Parathyroid adenoma (tissue), 2 donors: ENCODE data around the gene PTPRS.

Experiments
- H2AFZ ChIP-seq: fragments of 300-600 bp; sonication (generic); one replicate; pipeline ENCODE4 v1.7.0; 2017; ENCODE audit warnings: antibody characterized with exemption, mild to moderate bottlenecking
- H3K27ac ChIP-seq: fragments of 300-600 bp; sonication (generic); one replicate; pipeline ENCODE4 v1.7.0; 2017
- H3K27me3 ChIP-seq: fragments of 300-600 bp; sonication (generic); one replicate; pipeline ENCODE4 v1.7.0; 2017; ENCODE audit warnings: low read length; ENCODE audit not compliant: control insufficient read depth, insufficient read depth
- H3K36me3 ChIP-seq: fragments of 300-600 bp; sonication (generic); one replicate; pipeline ENCODE4 v1.7.0; 2017; ENCODE audit warnings: low read length; ENCODE audit not compliant: control insufficient read depth, insufficient read depth
- H3K4me1 ChIP-seq: fragments of 300-600 bp; sonication (generic); one replicate; pipeline ENCODE4 v1.7.0; 2017; ENCODE audit warnings: control low read depth
- H3K4me2 ChIP-seq: fragments of 300-600 bp; sonication (generic); one replicate; pipeline ENCODE4 v1.7.0; 2017; ENCODE audit warnings: low read length
- H3K4me3 ChIP-seq: fragments of 300-600 bp; sonication (generic); one replicate; pipeline ENCODE4 v1.7.0; 2017; ENCODE audit warnings: low read depth, low read length
- H3K79me2 ChIP-seq: fragments of 300-600 bp; sonication (generic); one replicate; pipeline ENCODE4 v1.7.0; 2017; ENCODE audit warnings: control low read depth
- H3K9ac ChIP-seq: fragments of 300-600 bp; sonication (generic); one replicate; pipeline ENCODE4 v1.7.0; 2017; ENCODE audit warnings: mild to moderate bottlenecking
- H3K9me3 ChIP-seq: fragments of 300-600 bp; sonication (generic); one replicate; pipeline ENCODE4 v1.7.0; 2017; ENCODE audit warnings: low read length; ENCODE audit not compliant: control insufficient read depth
- TF ChIP-seq, protein P1 (sequence below): fragments of 300-600 bp; sonication (generic); IDR thresholded peaks from one replicate; pipeline ENCODE4 v1.7.0; 2017; ENCODE audit warnings: antibody characterized with exemption, mild to moderate bottlenecking
- donor health status: primary hyperparathyroidism.

PTPRS gene

DNA sequence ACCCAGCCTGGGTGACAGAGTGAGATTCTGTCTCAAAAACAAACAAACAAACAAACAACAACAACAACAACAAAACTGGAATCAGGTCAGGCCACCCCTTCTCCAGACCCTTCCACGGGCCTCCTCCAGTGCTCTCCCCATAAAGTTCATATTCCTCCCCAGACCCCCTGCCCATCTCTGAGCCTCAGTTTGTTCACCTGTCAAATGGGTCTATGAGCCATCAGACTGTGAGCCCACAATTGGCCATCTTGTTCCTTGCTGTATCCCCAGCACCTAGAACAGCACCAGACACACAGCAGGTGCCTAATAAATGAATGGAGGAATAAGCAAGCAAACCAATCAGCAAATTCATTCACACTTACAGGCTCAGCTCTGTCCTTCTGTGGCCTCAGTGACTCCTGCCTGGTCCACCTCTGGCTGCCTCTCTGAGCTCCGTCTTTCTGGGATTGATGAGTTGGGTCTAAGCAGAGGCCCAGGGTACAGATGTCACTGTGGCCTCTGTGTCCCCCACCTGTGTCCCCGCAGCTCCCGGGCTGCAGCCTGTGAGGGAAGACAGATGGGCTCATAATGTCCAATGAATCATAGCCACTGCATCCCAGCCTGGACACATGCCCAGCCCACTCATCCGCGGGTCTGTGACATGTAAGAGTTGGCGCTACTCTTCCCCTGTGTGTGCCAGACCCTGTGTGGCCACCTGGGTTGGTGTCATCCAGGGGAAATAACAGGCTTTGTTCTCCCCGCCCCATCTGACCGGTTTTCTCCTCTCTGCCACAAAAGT is 19.6 kb upstream of the PTPRS start:
- Histone ChIP-seq H3K4me2 (no peak overlapping the region), H3K9me3 (no peaks in the 10 kb centered on the region), H3K4me1 (no peaks in the 10 kb centered on the region), H3K4me3 (no peak overlapping the region), H3K9ac (no peak overlapping the region), H3K27me3 (peaks cover 2% of the 10 kb centered on the region), H3K27ac (no peak overlapping the region), H3K36me3 (no peaks in the 10 kb centered on the region), H2AFZ (no peak overlapping the region), H3K79me2 (no peaks in the 10 kb centered on the region)
- TF ChIP-seq, protein P1, sequence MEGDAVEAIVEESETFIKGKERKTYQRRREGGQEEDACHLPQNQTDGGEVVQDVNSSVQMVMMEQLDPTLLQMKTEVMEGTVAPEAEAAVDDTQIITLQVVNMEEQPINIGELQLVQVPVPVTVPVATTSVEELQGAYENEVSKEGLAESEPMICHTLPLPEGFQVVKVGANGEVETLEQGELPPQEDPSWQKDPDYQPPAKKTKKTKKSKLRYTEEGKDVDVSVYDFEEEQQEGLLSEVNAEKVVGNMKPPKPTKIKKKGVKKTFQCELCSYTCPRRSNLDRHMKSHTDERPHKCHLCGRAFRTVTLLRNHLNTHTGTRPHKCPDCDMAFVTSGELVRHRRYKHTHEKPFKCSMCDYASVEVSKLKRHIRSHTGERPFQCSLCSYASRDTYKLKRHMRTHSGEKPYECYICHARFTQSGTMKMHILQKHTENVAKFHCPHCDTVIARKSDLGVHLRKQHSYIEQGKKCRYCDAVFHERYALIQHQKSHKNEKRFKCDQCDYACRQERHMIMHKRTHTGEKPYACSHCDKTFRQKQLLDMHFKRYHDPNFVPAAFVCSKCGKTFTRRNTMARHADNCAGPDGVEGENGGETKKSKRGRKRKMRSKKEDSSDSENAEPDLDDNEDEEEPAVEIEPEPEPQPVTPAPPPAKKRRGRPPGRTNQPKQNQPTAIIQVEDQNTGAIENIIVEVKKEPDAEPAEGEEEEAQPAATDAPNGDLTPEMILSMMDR = no peak

DNA sequence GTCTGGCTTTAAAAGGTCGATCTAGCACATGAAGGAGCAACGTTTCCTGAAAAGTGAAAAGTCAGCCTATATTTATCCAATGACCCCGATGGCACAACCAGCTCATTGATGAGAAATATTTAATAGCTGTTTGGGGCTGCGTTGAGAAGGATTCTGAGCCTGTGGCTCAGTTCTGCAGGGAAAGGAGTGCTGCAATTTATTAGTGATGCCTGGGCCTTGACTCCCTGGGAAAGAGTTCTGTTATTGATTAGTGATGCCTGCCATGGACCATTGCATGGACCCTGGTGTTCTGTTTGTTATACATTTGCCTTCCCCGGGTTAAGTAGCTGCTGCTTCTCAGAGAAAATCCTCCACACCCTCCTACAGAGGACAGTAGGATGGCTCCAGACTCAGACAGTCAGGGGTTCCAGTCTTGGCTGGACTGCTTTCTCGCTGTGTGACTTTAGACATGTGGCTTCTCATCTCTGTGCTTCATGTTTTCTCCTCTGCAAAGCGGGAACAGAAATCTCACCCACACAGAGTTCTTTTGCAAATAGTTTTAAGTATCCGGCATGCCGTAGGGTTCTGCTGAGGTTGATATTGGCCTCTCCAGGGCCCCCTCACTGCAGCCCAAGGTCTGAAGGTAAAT is 17.7 kb upstream of the PTPRS start:
- TF ChIP-seq, protein P1 = no peak
- H3K4me1 ChIP-seq = no peaks in the 10 kb centered on the region
- no peak overlapping the region for H3K9ac ChIP-seq
- no peaks in the 10 kb centered on the region for H3K79me2 ChIP-seq
- H3K4me2 ChIP-seq = no peak overlapping the region
- H3K4me3 ChIP-seq = no peak overlapping the region
- H3K36me3 ChIP-seq = no peaks in the 10 kb centered on the region
- H2AFZ ChIP-seq = no peak overlapping the region
- H3K27ac ChIP-seq = no peak overlapping the region
- H3K27me3 ChIP-seq = peaks cover 2% of the 10 kb centered on the region
- H3K9me3 ChIP-seq = no peaks in the 10 kb centered on the region

DNA sequence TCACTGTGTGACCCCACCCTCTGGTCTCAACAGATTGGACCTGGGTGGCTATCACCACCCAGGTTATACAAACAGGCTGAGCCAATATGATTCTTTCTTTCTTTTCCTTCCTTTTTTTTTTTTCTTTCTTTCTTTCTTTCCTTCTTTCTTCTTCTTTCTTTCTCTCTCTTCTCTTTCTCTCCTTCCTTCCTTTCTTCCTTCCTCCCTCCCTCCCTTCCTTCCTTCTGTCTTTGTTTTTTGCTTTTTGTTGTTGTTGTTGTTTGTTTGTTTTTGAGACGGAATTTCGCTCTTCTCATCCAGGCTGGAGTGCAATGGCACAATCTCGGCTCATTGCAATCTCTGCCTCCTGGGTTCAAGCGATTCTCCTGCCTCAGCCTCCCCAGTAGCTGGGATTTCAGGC is 17.0 kb upstream of the PTPRS start:
- H3K79me2 ChIP-seq = no peaks in the 10 kb centered on the region
- no peaks in the 10 kb centered on the region for H3K4me1 ChIP-seq
- no peak overlapping the region for H3K27ac ChIP-seq
- no peaks in the 10 kb centered on the region for H3K36me3 ChIP-seq
- H3K27me3 ChIP-seq = peaks cover 2% of the 10 kb centered on the region
- H3K4me3 ChIP-seq = no peak overlapping the region
- H2AFZ ChIP-seq = no peak overlapping the region
- H3K9ac ChIP-seq = no peak overlapping the region
- TF ChIP-seq, protein P1 = no peak
- H3K9me3 ChIP-seq = no peaks in the 10 kb centered on the region
- no peak overlapping the region for H3K4me2 ChIP-seq

DNA sequence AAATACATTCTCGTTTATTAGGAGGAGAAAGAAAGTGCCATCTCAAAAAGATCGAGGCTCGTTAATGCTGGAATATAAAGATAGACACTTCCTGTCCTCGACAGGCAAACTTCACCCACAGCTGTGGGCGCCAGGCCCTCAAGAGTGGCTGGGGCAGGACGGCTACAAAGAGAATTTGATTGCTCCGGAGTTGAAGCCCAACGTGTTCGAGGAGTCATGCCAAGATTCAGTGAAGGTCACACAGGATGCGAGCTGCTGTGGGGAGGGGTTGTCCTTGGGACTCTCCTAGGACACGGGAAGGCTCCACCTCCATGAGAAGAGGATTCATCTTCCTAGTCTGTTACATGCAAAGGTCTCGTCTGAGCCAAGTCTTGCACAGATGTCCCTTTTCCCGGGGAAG is 16.3 kb upstream of the PTPRS start:
- no peak overlapping the region for H3K4me2 ChIP-seq
- H3K27ac ChIP-seq = no peak overlapping the region
- no peaks in the 10 kb centered on the region for H3K9me3 ChIP-seq
- no peaks in the 10 kb centered on the region for H3K4me1 ChIP-seq
- H2AFZ ChIP-seq = no peak overlapping the region
- no peak overlapping the region for H3K4me3 ChIP-seq
- H3K79me2 ChIP-seq = no peaks in the 10 kb centered on the region
- H3K9ac ChIP-seq = no peak overlapping the region
- peaks cover 2% of the 10 kb centered on the region for H3K27me3 ChIP-seq
- TF ChIP-seq, protein P1 = no peak
- H3K36me3 ChIP-seq = no peaks in the 10 kb centered on the region
